H1 (cell line): ENCODE data around the gene GPX7. TPM values are rescaled to one million over a fixed set of nuclear protein-coding genes. Genes with fewer than 3 reads are reported as not detected.

ENCODE experiments used
- CTCF ChIA-PET: fragments of 300-600 bp; sonication (Branson Sonifier 250); formaldehyde crosslinking; loops from one replicate; lab custom pipeline; 2021; ENCODE audit not compliant: partially characterized antibody; lab: Charles Lee
- POLR2A ChIA-PET: fragments of 300-600 bp; sonication (Branson Sonifier 250); formaldehyde crosslinking; loops from one replicate; lab custom pipeline; 2021; ENCODE audit warnings: inconsistent platforms; ENCODE audit not compliant: partially characterized antibody; lab: Charles Lee
- DNase-seq, 2 experiments: peaks; one replicate each; pipeline versions ENCODE4 v3.0.0 to v3.0.0-alpha.2; 2010 to 2022; ENCODE audit warnings: low spot score in 2 of 2, low read depth in 1 of 2, mixed read lengths in 1 of 2
- FAIRE-seq: peaks from 2 replicates; lab custom pipeline; 2011; peaks lifted over from hg19 to GRCh38; lab: Jason Lieb, UNC
- H2AFZ ChIP-seq: 2 replicates; pipeline ENCODE4 v1.8.1; 2012; ENCODE audit warnings: low read length, inconsistent platforms
- H2AK5ac ChIP-seq: 2 replicates; pipeline ENCODE4 v1.6.1; 2013; ENCODE audit warnings: low read depth, low read length
- H2BK120ac ChIP-seq: replicated peaks from 2 replicates; pipeline ENCODE3; 2013; ENCODE audit warnings: low read depth, low read length, inconsistent platforms
- H2BK12ac ChIP-seq: 2 replicates; pipeline ENCODE4 v1.6.1; 2013; ENCODE audit warnings: low read depth, low read length
- H2BK15ac ChIP-seq: 2 replicates; pipeline ENCODE4 v1.6.1; 2013; ENCODE audit warnings: low read length
- H2BK20ac ChIP-seq: 2 replicates; pipeline ENCODE4 v1.6.1; 2013; ENCODE audit warnings: low read length
- H2BK5ac ChIP-seq: 2 replicates; pipeline ENCODE4 v1.6.1; 2013; ENCODE audit warnings: low read depth, low read length
- H3K14ac ChIP-seq: 2 replicates; pipeline ENCODE4 v1.6.1; 2013; ENCODE audit warnings: inconsistent platforms; ENCODE audit not compliant: insufficient read length
- H3K18ac ChIP-seq: 2 replicates; pipeline ENCODE4 v1.6.1; 2013; ENCODE audit warnings: low read length; ENCODE audit errors: extremely low read depth
- H3K23ac ChIP-seq: 2 replicates; pipeline ENCODE4 v1.6.1; 2013; ENCODE audit warnings: inconsistent platforms; ENCODE audit not compliant: insufficient read length
- H3K23me2 ChIP-seq: 2 replicates; pipeline ENCODE4 v1.6.1; 2013; ENCODE audit warnings: low read depth, low read length
- H3K27ac ChIP-seq: 2 replicates; pipeline ENCODE4 v1.6.1; 2011; ENCODE audit warnings: low read depth, low read length, inconsistent platforms
- H3K27me3 ChIP-seq, 4 experiments: replicated peaks in 1 of 4; 1 replicate in 1 of 4; 2 replicates in 3 of 4; pipeline versions ENCODE4 v1.6.1 to v1.8.1; 2011 to 2013; ENCODE audit warnings: low read length in 3 of 4, mild to moderate bottlenecking in 3 of 4, inconsistent platforms in 2 of 4, mixed read lengths in 2 of 4, moderate library complexity in 1 of 4; ENCODE audit not compliant: control insufficient read depth in 3 of 4, insufficient read depth in 3 of 4; ENCODE audit errors: extremely low read depth in 1 of 4
- H3K36me3 ChIP-seq, 4 experiments: 2 replicates each; pipeline versions ENCODE4 v1.6.1 to v1.8.1; 2011 to 2013; ENCODE audit warnings: mild to moderate bottlenecking in 4 of 4, low read length in 3 of 4, moderate library complexity in 2 of 4, control low read depth in 1 of 4, inconsistent platforms in 1 of 4; ENCODE audit not compliant: insufficient read depth in 4 of 4, control insufficient read depth in 2 of 4
- H3K4ac ChIP-seq: replicated peaks from 2 replicates; pipeline ENCODE3; 2013; ENCODE audit warnings: low read length, low read depth, mixed read lengths, inconsistent platforms; ENCODE audit not compliant: insufficient read length
- H3K4me1 ChIP-seq, 4 experiments: replicated peaks in 1 of 4; 1 replicate in 1 of 4; 2 replicates in 3 of 4; pipeline versions ENCODE4 v1.6.1 to v1.8.1; 2011 to 2013; ENCODE audit warnings: low read length in 3 of 4, inconsistent platforms in 2 of 4, mixed read lengths in 1 of 4; ENCODE audit not compliant: insufficient read depth in 4 of 4, control insufficient read depth in 3 of 4
- H3K4me2 ChIP-seq, 2 experiments: 2 replicates each; pipeline versions ENCODE4 v1.6.1 to v1.8.1; 2011 to 2013; ENCODE audit warnings: low read depth in 2 of 2, low read length in 2 of 2, control low read depth in 1 of 2, inconsistent platforms in 1 of 2, mild to moderate bottlenecking in 1 of 2; ENCODE audit not compliant: insufficient read depth in 1 of 2
- H3K4me3 ChIP-seq, 4 experiments: fragments of 200-600, 300-600 bp in 1 of 4; sonication (generic), shearing (Covaris generic), sonication (Bioruptor Twin) in 1 of 4; 2 replicates each; pipeline versions ENCODE4 v1.5.1 to v1.8.1; 2011 to 2016; ENCODE audit warnings: low read length in 4 of 4, low read depth in 3 of 4, control low read depth in 2 of 4, inconsistent platforms in 2 of 4, mild to moderate bottlenecking in 2 of 4, mixed read lengths in 1 of 4, moderate library complexity in 1 of 4; ENCODE audit not compliant: insufficient read depth in 2 of 4; ENCODE audit errors: extremely low read depth in 1 of 4
- H3K56ac ChIP-seq: replicated peaks from 2 replicates; pipeline ENCODE3; 2013; ENCODE audit warnings: low read depth, mild to moderate bottlenecking, mixed read lengths, low read length, inconsistent platforms; ENCODE audit not compliant: insufficient read length
- H3K79me1 ChIP-seq: 2 replicates; pipeline ENCODE4 v1.6.1; 2013; ENCODE audit warnings: low read depth, low read length, control low read depth
- H3K79me2 ChIP-seq, 2 experiments: 2 replicates each; pipeline versions ENCODE4 v1.6.1 to v1.8.1; 2012 to 2013; ENCODE audit warnings: low read length in 2 of 2, mild to moderate bottlenecking in 2 of 2, inconsistent platforms in 1 of 2; ENCODE audit not compliant: insufficient read depth in 2 of 2, control insufficient read depth in 1 of 2
- H3K9ac ChIP-seq, 4 experiments: replicated peaks in 1 of 4; 1 replicate in 1 of 4; 2 replicates in 3 of 4; pipeline versions ENCODE4 v1.6.1 to v1.8.1; 2011 to 2013; ENCODE audit warnings: low read depth in 3 of 4, low read length in 3 of 4, control low read depth in 2 of 4, mild to moderate bottlenecking in 2 of 4, moderate library complexity in 2 of 4, inconsistent platforms in 1 of 4; ENCODE audit errors: extremely low read depth in 1 of 4
- H3K9me3 ChIP-seq, 2 experiments: 2 replicates each; pipeline versions ENCODE4 v1.6.1 to v1.8.1; 2012 to 2013; ENCODE audit warnings: mild to moderate bottlenecking in 2 of 2, moderate library complexity in 2 of 2, control low read depth in 1 of 2, inconsistent platforms in 1 of 2, low read depth in 1 of 2, low read length in 1 of 2, mixed read lengths in 1 of 2; ENCODE audit not compliant: insufficient read depth in 2 of 2
- H4K20me1 ChIP-seq, 2 experiments: replicated peaks in 1 of 2; 2 replicates each; pipeline versions ENCODE3 to v1.8.1; 2011 to 2013; ENCODE audit warnings: inconsistent platforms in 2 of 2, low read length in 2 of 2, mild to moderate bottlenecking in 1 of 2; ENCODE audit not compliant: insufficient read depth in 2 of 2, control insufficient read depth in 1 of 2
- H4K5ac ChIP-seq: 2 replicates; pipeline ENCODE4 v1.6.1; 2013; ENCODE audit warnings: low read length, low read depth, mixed read lengths, inconsistent platforms; ENCODE audit not compliant: insufficient read length
- H4K8ac ChIP-seq: 2 replicates; pipeline ENCODE4 v1.8.0; 2013; ENCODE audit warnings: mild to moderate bottlenecking, moderate library complexity, low read length, inconsistent platforms; ENCODE audit not compliant: insufficient read depth; ENCODE audit errors: extremely low read depth
- H4K91ac ChIP-seq: replicated peaks from 2 replicates; pipeline ENCODE3; 2013; ENCODE audit warnings: low read length, mixed read lengths, inconsistent platforms; ENCODE audit not compliant: insufficient read length
- ATF3 ChIP-seq: IDR thresholded peaks from 2 replicates; pipeline ENCODE4 v1.6.1; 2011; ENCODE audit warnings: low read depth, mild to moderate bottlenecking, low read length; ENCODE audit not compliant: insufficient read depth
- BCL11A ChIP-seq, 2 experiments: IDR thresholded peaks; one replicate each; pipeline ENCODE4 v1.6.1; 2011; ENCODE audit warnings: low read depth in 2 of 2, low read length in 2 of 2, mild to moderate bottlenecking in 2 of 2
- CBX8 ChIP-seq: fragments of 300-800, 300-1000 bp; sonication (generic); IDR thresholded peaks from 2 replicates; pipeline ENCODE4 v1.7.1; 2016; ENCODE audit warnings: low read depth, low read length, borderline replicate concordance
- CTBP2 ChIP-seq: IDR thresholded peaks from 2 replicates; pipeline ENCODE4 v1.7.0; 2011; ENCODE audit warnings: borderline replicate concordance, mild to moderate bottlenecking, moderate library complexity, mixed read lengths, low read length; ENCODE audit not compliant: insufficient read depth, insufficient read length
- EGR1 ChIP-seq: IDR thresholded peaks from 2 replicates; pipeline ENCODE4 v1.6.1; 2011; ENCODE audit warnings: low read depth, low read length, borderline replicate concordance
- GTF2F1 ChIP-seq: IDR thresholded peaks from 2 replicates; pipeline ENCODE4 v1.6.1; 2012; ENCODE audit warnings: low read depth, low read length, improper control_type of control experiment, borderline replicate concordance
- HDAC6 ChIP-seq: IDR thresholded peaks from one replicate; pipeline ENCODE4 v1.7.1; 2012; ENCODE audit warnings: low read depth, mild to moderate bottlenecking, inconsistent platforms, low read length, moderate library complexity
- KDM5A ChIP-seq: fragments of 200-600 bp; IDR thresholded peaks from 2 replicates; pipeline ENCODE4 v1.7.1; 2012; ENCODE audit warnings: mild to moderate bottlenecking, low read length, inconsistent platforms, mixed read lengths
- POU5F1 ChIP-seq: IDR thresholded peaks from 2 replicates; pipeline ENCODE4 v1.6.1; 2011; ENCODE audit warnings: low read depth, mild to moderate bottlenecking, low read length, moderate library complexity
- RNF2 ChIP-seq: fragments of 200-900, 300-1000 bp; sonication (generic); IDR thresholded peaks from 2 replicates; pipeline ENCODE4 v1.7.1; 2016; ENCODE audit warnings: borderline replicate concordance, low read depth, mild to moderate bottlenecking, antibody characterized with exemption, low read length; ENCODE audit not compliant: poor library complexity, severe bottlenecking; ENCODE audit errors: missing control alignments
- RXRA ChIP-seq: IDR thresholded peaks from 2 replicates; pipeline ENCODE4 v1.6.1; 2011; ENCODE audit warnings: low read depth, mild to moderate bottlenecking, low read length, moderate library complexity; ENCODE audit not compliant: insufficient read depth
- SIRT6 ChIP-seq: IDR thresholded peaks from one replicate; pipeline ENCODE4 v1.7.1; 2012; ENCODE audit warnings: low read length, inconsistent platforms
- SP2 ChIP-seq: IDR thresholded peaks from 2 replicates; pipeline ENCODE4 v1.6.1; 2012; ENCODE audit warnings: mild to moderate bottlenecking, low read length, inconsistent platforms
- TBP ChIP-seq: IDR thresholded peaks from 2 replicates; pipeline ENCODE4 v1.6.1; 2011; ENCODE audit warnings: low read depth, low read length, improper control_type of control experiment
- WGBS, 2 experiments: shearing (Covaris generic) in 1 of 2; methylation state at CpG; one replicate each; pipeline versions ENCODE4 v1.1.6 to v1.1.7; 2013 to 2015; ENCODE audit warnings: low lambda C conversion rate in 2 of 2, mixed read lengths in 2 of 2, inconsistent platforms in 1 of 2, low coverage in 1 of 2, missing lambda C conversion rate in 1 of 2; ENCODE audit not compliant: insufficient replicate concordance in 2 of 2, insufficient coverage in 1 of 2, insufficient read length in 1 of 2; ENCODE audit errors: extremely low coverage in 1 of 2, missing lambda C conversion rate in 1 of 2; 5-methylcytosine and 5-hydroxymethylcytosine counted together
- polyA plus RNA-seq, 7 experiments: library from polyadenylated mRNA; depleted of rRNA in 3 of 7; stranded (reverse) in 5 of 7; unstranded in 2 of 7; fragments of >200 nt in 5 of 7; fragments of 200-250 nt in 2 of 7; gene quantifications; 1 replicate in 5 of 7; 2 replicates in 1 of 7; 4 replicates in 1 of 7; pipeline versions ENCODE4 v1.2.1 to v1.2.3, GENCODE V29; 2011 to 2013; ENCODE audit warnings: missing spikeins in 2 of 7, mixed read lengths in 2 of 7
- total RNA-seq: library from RNA; stranded (reverse); fragmentation: NEBNext Ultra II Directional; extraction: Animal tissue kit (Norgen Biotek cat#: 25700); gene quantifications from 2 replicates; pipeline ENCODE4 v1.2.1, GENCODE V29; 2021

The GPX7 gene
- total and polyA plus RNA-seq, 2 of the 8 experiments (the other 6 are each of a cell fraction or from before 2014, with no cell fraction given) = 13.0 to 37.5 TPM

GRCh38 chr1:52558941-52559340 is 43.2 kb upstream of the GPX7 start:
- Histone ChIP-seq H3K79me2 (no peaks in the 10 kb centered on the region), H3K4me1 (peaks cover 3 to 10% (median 7%) of the 10 kb centered on the region in 4 experiments; a peak in 5 of 7 replicates), H4K20me1 (no peaks in the 10 kb centered on the region), H3K9ac (no peak overlapping the region), H4K5ac (no peak overlapping the region), H3K36me3 (no peaks in the 10 kb centered on the region), H2BK15ac (no peak overlapping the region), H3K23ac (no peak overlapping the region), H2AK5ac (no peak overlapping the region), H4K8ac (no peak overlapping the region), H3K14ac (no peak overlapping the region), H3K27me3 (no peaks in the 10 kb centered on the region), H3K4ac (no peak overlapping the region), H2AFZ (no peak overlapping the region), H3K56ac (no peak overlapping the region), H3K23me2 (peaks cover 11% of the 10 kb centered on the region), H2BK5ac (no peak overlapping the region), H2BK12ac (no peak overlapping the region), H4K91ac (no peak overlapping the region), H3K4me3 (no peak overlapping the region), H2BK120ac (no peak overlapping the region), H3K27ac (no peak overlapping the region), H2BK20ac (no peak overlapping the region), H3K79me1 (no peaks in the 10 kb centered on the region), H3K18ac (no peak overlapping the region), H3K9me3 (no peaks in the 10 kb centered on the region), H3K4me2 (no peak overlapping the region)
- POLR2A ChIA-PET = interaction anchor here (1.0 kb wide), 1 partner anchor 141 kb away, joined by 3 read pairs; no protein-coding TSS in a partner anchor
- CTCF ChIA-PET = interaction anchor here (1.0 kb wide), 1 partner anchor 10 kb away, joined by 3 read pairs; no protein-coding TSS in a partner anchor
- WGBS, 2 experiments = 88% methylated on average over 2 of the region's 2 CpGs; no CpG with 5 or more reads in 1 of the 2 experiments
- no peak for DNase-seq
- FAIRE-seq = no peak
- TF ChIP-seq RNF2 (no peak), CTBP2 (no peak), HDAC6 (no peak), BCL11A (IDR thresholded peaks at IDR 0.05; ENCODE audit: low read depth in 2 of 2, low read length in 2 of 2) (no peak), ATF3 (no peak), POU5F1 (no peak), SP2 (no peak), GTF2F1 (no peak), RXRA (no peak), SIRT6 (no peak), CBX8 (no peak), TBP (no peak), KDM5A (no peak), EGR1 (no peak)
